Measurements from ENCODE around the gene ACE2.

The ACE2 gene

GRCh38 chrX:15570145-15570544 is 30.6 kb downstream of the ACE2 start:
- Histone ChIP-seq H3K4me3 (ENCODE audit: low read length) (no peak overlapping the region), H3K9ac (ENCODE audit: low read depth, low read length) (no peak overlapping the region), H3K4me2 (ENCODE audit: low read length) (no peak overlapping the region), H3K36me3 (ENCODE audit: insufficient read depth, low read length) (no peaks in the 10 kb centered on the region), H3K27me3 (ENCODE audit: control insufficient read depth, insufficient read depth, low read length) (peaks cover 54% of the 10 kb centered on the region), H3K4me1 (ENCODE audit: control insufficient read depth, insufficient read depth, low read length) (no peaks in the 10 kb centered on the region), H3K9me3 (replicated peaks; ENCODE audit: low read length) (no peaks in the 10 kb centered on the region)

DNA sequence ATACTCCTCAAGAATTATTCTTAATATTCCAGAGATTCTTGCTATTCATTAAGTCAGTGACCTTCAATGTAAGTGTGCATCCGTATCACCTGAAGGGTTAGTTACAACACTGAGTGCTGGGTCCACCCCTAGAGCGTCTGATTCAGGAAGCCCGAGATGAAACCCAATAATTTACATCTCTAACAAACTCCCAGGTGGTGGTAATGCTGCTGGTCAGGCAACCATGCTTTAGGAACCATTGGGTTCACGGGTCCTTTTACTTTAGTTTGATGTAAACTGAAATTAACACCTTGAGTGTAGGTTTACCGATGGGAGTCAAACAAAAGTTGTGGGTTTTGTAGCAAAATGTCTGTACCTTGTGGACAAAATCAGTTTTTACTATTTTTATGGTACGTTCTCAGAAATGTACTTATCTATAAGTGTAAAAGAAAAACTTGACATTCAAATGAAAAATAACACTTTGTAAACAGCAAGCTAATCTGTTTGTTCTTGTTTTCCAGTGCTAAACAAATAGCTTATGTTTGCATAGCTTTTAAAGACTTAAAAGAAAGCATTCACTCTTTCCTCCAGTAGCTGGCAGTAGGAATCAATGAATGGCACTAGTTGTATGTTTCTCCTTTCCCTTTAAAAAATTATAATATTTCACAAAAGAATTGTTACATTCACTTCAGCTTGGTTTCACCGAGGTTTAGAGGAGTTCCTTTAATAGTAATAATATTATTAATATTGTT is 32.7 kb downstream of the ACE2 start:
- H3K4me3 ChIP-seq (ENCODE audit: low read length): no peak overlapping the region

GRCh38 chrX:15567267-15567666 is 33.5 kb downstream of the ACE2 start:
- H3K36me3 ChIP-seq (ENCODE audit: insufficient read depth, low read length): no peaks in the 10 kb centered on the region
- peaks cover 51% of the 10 kb centered on the region for H3K27me3 ChIP-seq (ENCODE audit: control insufficient read depth, insufficient read depth, low read length)
- H3K4me1 ChIP-seq (ENCODE audit: control insufficient read depth, insufficient read depth, low read length): no peaks in the 10 kb centered on the region
- H3K4me3 ChIP-seq (ENCODE audit: low read length): no peak overlapping the region
- no peak overlapping the region for H3K4me2 ChIP-seq (ENCODE audit: low read length)
- H3K9me3 ChIP-seq (replicated peaks; ENCODE audit: low read length): no peaks in the 10 kb centered on the region
- no peak overlapping the region for H3K9ac ChIP-seq (ENCODE audit: low read depth, low read length)

More for the DNA sequence above, 32.7 kb downstream of the ACE2 start:
- Histone ChIP-seq H3K9ac (ENCODE audit: low read depth, low read length) (no peak overlapping the region), H3K9me3 (replicated peaks; ENCODE audit: low read length) (no peaks in the 10 kb centered on the region), H3K27me3 (ENCODE audit: control insufficient read depth, insufficient read depth, low read length) (peaks cover 55% of the 10 kb centered on the region), H3K36me3 (ENCODE audit: insufficient read depth, low read length) (no peaks in the 10 kb centered on the region), H3K4me2 (ENCODE audit: low read length) (no peak overlapping the region), H3K4me1 (ENCODE audit: control insufficient read depth, insufficient read depth, low read length) (no peaks in the 10 kb centered on the region)

- Histone ChIP-seq H3K4me3 (ENCODE audit: low read length) (no peak overlapping the region), H3K4me1 (ENCODE audit: control insufficient read depth, insufficient read depth, low read length) (no peaks in the 10 kb centered on the region), H3K27me3 (ENCODE audit: control insufficient read depth, insufficient read depth, low read length) (peaks cover 45% of the 10 kb centered on the region), H3K9ac (ENCODE audit: low read depth, low read length) (no peak overlapping the region), H3K4me2 (ENCODE audit: low read length) (no peak overlapping the region), H3K9me3 (replicated peaks; ENCODE audit: low read length) (no peaks in the 10 kb centered on the region), H3K36me3 (ENCODE audit: insufficient read depth, low read length) (no peaks in the 10 kb centered on the region)
Measured at GRCh38 chrX:15566244-15566643, 34.5 kb downstream of the ACE2 start.

GRCh38 chrX:15564981-15565579 is 35.7 kb downstream of the ACE2 start:
- Histone ChIP-seq H3K4me2 (ENCODE audit: low read length) (no peak overlapping the region), H3K4me1 (ENCODE audit: control insufficient read depth, insufficient read depth, low read length) (no peaks in the 10 kb centered on the region), H3K4me3 (ENCODE audit: low read length) (no peak overlapping the region), H3K9ac (ENCODE audit: low read depth, low read length) (no peak overlapping the region), H3K36me3 (ENCODE audit: insufficient read depth, low read length) (no peaks in the 10 kb centered on the region), H3K9me3 (replicated peaks; ENCODE audit: low read length) (no peaks in the 10 kb centered on the region), H3K27me3 (ENCODE audit: control insufficient read depth, insufficient read depth, low read length) (peaks cover 41% of the 10 kb centered on the region)

- Histone ChIP-seq H3K36me3 (ENCODE audit: insufficient read depth, low read length) (no peaks in the 10 kb centered on the region), H3K4me1 (ENCODE audit: control insufficient read depth, insufficient read depth, low read length) (no peaks in the 10 kb centered on the region)
Measured at GRCh38 chrX:15563056-15563455, 37.7 kb downstream of the ACE2 start.

DNA sequence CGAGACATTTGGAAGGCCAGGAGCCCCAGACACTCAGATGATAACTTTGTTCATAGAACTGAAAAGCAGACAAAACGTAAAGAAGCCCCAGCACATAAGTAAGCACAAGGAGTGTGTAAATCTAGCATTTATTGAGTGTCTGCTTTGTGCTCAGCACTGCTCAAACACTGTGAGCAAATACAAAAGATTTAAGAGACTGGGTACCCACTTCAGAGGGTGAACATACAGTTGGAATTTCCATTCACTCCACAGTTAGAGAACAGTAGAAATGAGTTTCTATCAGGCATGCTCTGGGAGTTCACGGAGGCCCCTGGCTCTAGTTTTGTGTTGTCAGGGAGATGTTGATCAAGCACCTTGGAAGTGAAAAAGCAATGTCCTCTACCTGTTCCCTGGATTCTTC is 39.8 kb downstream of the ACE2 start:
- H3K36me3 ChIP-seq (ENCODE audit: insufficient read depth, low read length): no peaks in the 10 kb centered on the region
- no peaks in the 10 kb centered on the region for H3K4me1 ChIP-seq (ENCODE audit: control insufficient read depth, insufficient read depth, low read length)
- H3K4me2 ChIP-seq (ENCODE audit: low read length): no peak overlapping the region
- no peak overlapping the region for H3K4me3 ChIP-seq (ENCODE audit: low read length)
- no peak overlapping the region for H3K9ac ChIP-seq (ENCODE audit: low read depth, low read length)
- H3K27me3 ChIP-seq (ENCODE audit: control insufficient read depth, insufficient read depth, low read length): peaks cover 38% of the 10 kb centered on the region
- no peaks in the 10 kb centered on the region for H3K9me3 ChIP-seq (replicated peaks; ENCODE audit: low read length)

More at GRCh38 chrX:15563056-15563455, 37.7 kb downstream of the ACE2 start:
- Histone ChIP-seq H3K9me3 (replicated peaks; ENCODE audit: low read length) (no peaks in the 10 kb centered on the region), H3K4me3 (ENCODE audit: low read length) (no peak overlapping the region), H3K9ac (ENCODE audit: low read depth, low read length) (no peak overlapping the region), H3K27me3 (ENCODE audit: control insufficient read depth, insufficient read depth, low read length) (peaks cover 28% of the 10 kb centered on the region), H3K4me2 (ENCODE audit: low read length) (no peak overlapping the region)

DNA sequence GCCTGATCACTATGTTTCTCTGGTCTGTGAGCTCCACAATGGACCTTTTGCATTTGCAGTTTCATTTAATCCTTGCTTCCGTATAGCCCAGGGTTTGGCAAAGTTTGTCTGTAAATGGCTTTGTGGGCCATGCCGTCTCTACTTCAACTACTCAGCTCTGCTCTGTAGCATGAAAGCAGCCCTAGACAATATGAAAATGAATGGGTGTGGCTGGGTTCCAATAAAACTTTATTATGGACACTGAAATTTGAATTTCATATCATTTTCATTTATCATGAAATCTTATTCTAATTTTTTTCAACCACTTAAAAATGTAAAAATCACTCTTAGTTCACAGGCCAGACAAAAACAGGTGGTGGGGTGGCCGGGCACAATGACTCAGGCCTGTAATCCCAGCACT is 41.5 kb downstream of the ACE2 start:
- H3K9me3 ChIP-seq (replicated peaks; ENCODE audit: low read length): no peaks in the 10 kb centered on the region
- H3K4me1 ChIP-seq (ENCODE audit: control insufficient read depth, insufficient read depth, low read length): no peaks in the 10 kb centered on the region
- H3K4me3 ChIP-seq (ENCODE audit: low read length): no peak overlapping the region
- H3K36me3 ChIP-seq (ENCODE audit: insufficient read depth, low read length): no peaks in the 10 kb centered on the region
- no peak overlapping the region for H3K9ac ChIP-seq (ENCODE audit: low read depth, low read length)
- no peak overlapping the region for H3K4me2 ChIP-seq (ENCODE audit: low read length)
- peaks cover 29% of the 10 kb centered on the region for H3K27me3 ChIP-seq (ENCODE audit: control insufficient read depth, insufficient read depth, low read length)

- no peaks in the 10 kb centered on the region for H3K36me3 ChIP-seq (ENCODE audit: insufficient read depth, low read length)
- H3K4me3 ChIP-seq (ENCODE audit: low read length): no peak overlapping the region
- no peaks in the 10 kb centered on the region for H3K4me1 ChIP-seq (ENCODE audit: control insufficient read depth, insufficient read depth, low read length)
- H3K9ac ChIP-seq (ENCODE audit: low read depth, low read length): no peak overlapping the region
- no peaks in the 10 kb centered on the region for H3K9me3 ChIP-seq (replicated peaks; ENCODE audit: low read length)
- no peak overlapping the region for H3K4me2 ChIP-seq (ENCODE audit: low read length)
- peaks cover 33% of the 10 kb centered on the region for H3K27me3 ChIP-seq (ENCODE audit: control insufficient read depth, insufficient read depth, low read length)
Measured at GRCh38 chrX:15549189-15550012, 51.4 kb downstream of the ACE2 start.

GRCh38 chrX:15547356-15547755 is 53.4 kb downstream of the ACE2 start:
- Histone ChIP-seq H3K36me3 (ENCODE audit: insufficient read depth, low read length) (no peaks in the 10 kb centered on the region), H3K9ac (ENCODE audit: low read depth, low read length) (no peak overlapping the region), H3K4me2 (ENCODE audit: low read length) (no peak overlapping the region), H3K4me1 (ENCODE audit: control insufficient read depth, insufficient read depth, low read length) (no peaks in the 10 kb centered on the region), H3K27me3 (ENCODE audit: control insufficient read depth, insufficient read depth, low read length) (peaks cover 22% of the 10 kb centered on the region), H3K9me3 (replicated peaks; ENCODE audit: low read length) (no peaks in the 10 kb centered on the region), H3K4me3 (ENCODE audit: low read length) (no peak overlapping the region)

- Histone ChIP-seq H3K9ac (ENCODE audit: low read depth, low read length) (no peak overlapping the region), H3K4me2 (ENCODE audit: low read length) (no peak overlapping the region), H3K27me3 (ENCODE audit: control insufficient read depth, insufficient read depth, low read length) (peaks cover 26% of the 10 kb centered on the region), H3K4me1 (ENCODE audit: control insufficient read depth, insufficient read depth, low read length) (no peaks in the 10 kb centered on the region), H3K36me3 (ENCODE audit: insufficient read depth, low read length) (no peaks in the 10 kb centered on the region), H3K4me3 (ENCODE audit: low read length) (no peak overlapping the region), H3K9me3 (replicated peaks; ENCODE audit: low read length) (no peaks in the 10 kb centered on the region)
Measured at GRCh38 chrX:15546745-15547144, 54.0 kb downstream of the ACE2 start.

Measured in skeletal muscle satellite cell (primary cell).